Karpas-422 (cell line): ENCODE measurements around the gene TMEM229A. TPM values are rescaled to one million over a fixed set of nuclear protein-coding genes. Genes with fewer than 3 reads are reported as not detected.
"Not testable (repeated sequence)": the region's sequence is repeated elsewhere in the genome, so short reads cannot be mapped to it uniquely, and the experiment has no call there.

Experiments used
- DNase-seq: peaks from one replicate; pipeline ENCODE4 v3.0.0-alpha.2; 2015
- H2AFZ ChIP-seq: fragments of 200-600 bp; sonication (generic); 2 replicates; pipeline ENCODE4 v1.6.1; 2014; ENCODE audit warnings: antibody characterized with exemption, low read length, mixed read lengths
- H3K27ac ChIP-seq: fragments of 200-600 bp; sonication (generic); 2 replicates; pipeline ENCODE4 v1.5.1; 2014; ENCODE audit warnings: mild to moderate bottlenecking, low read length, moderate library complexity
- H3K27me3 ChIP-seq: fragments of 200-600 bp; sonication (generic); 2 replicates; pipeline ENCODE4 v1.6.1; 2014; ENCODE audit warnings: low read length, mixed read lengths
- H3K36me3 ChIP-seq: fragments of 200-600 bp; sonication (generic); 2 replicates; pipeline ENCODE4 v1.6.1; 2014; ENCODE audit warnings: low read length, mixed read lengths; ENCODE audit not compliant: insufficient read depth
- H3K4me1 ChIP-seq: fragments of 200-600 bp; sonication (generic); 2 replicates; pipeline ENCODE4 v1.6.1; 2014; ENCODE audit warnings: mild to moderate bottlenecking, low read length, mixed read lengths
- H3K4me2 ChIP-seq: fragments of 200-600 bp; sonication (generic); 2 replicates; pipeline ENCODE4 v1.6.1; 2014; ENCODE audit warnings: low read length, low read depth, mild to moderate bottlenecking; ENCODE audit not compliant: poor library complexity, severe bottlenecking
- H3K4me3 ChIP-seq: fragments of 200-600 bp; sonication (generic); 2 replicates; pipeline ENCODE4 v1.5.1; 2014; ENCODE audit warnings: mild to moderate bottlenecking, antibody characterized with exemption, low read length, mixed read lengths
- H3K79me2 ChIP-seq: fragments of 200-600 bp; sonication (generic); 2 replicates; pipeline ENCODE4 v1.6.1; 2014; ENCODE audit warnings: mild to moderate bottlenecking, low read length, mixed read lengths
- H3K9ac ChIP-seq: fragments of 200-600 bp; sonication (generic); 2 replicates; pipeline ENCODE4 v1.6.0; 2014; ENCODE audit warnings: low read length
- H3K9me2 ChIP-seq: fragments of 200-600 bp; sonication (generic), shearing (Covaris generic); replicated peaks from 2 replicates; pipeline ENCODE4 v1.6.0; 2014; ENCODE audit warnings: mild to moderate bottlenecking, low read length, moderate library complexity; ENCODE audit not compliant: insufficient read depth
- H3K9me3 ChIP-seq: fragments of 300-700, 200-600 bp; sonication (generic); 2 replicates; pipeline ENCODE4 v1.6.1; 2014; ENCODE audit warnings: low read length, mixed read lengths
- H4K20me1 ChIP-seq: fragments of 200-600 bp; sonication (generic); 2 replicates; pipeline ENCODE4 v1.6.1; 2014; ENCODE audit warnings: mild to moderate bottlenecking, antibody characterized with exemption, low read length, low read depth; ENCODE audit not compliant: insufficient read depth
- total RNA-seq: library from RNA; depleted of rRNA; stranded (reverse); fragments of >200 nt; shearing (Covaris generic); gene quantifications from 2 replicates; pipeline ENCODE4 v1.2.3, GENCODE V29; 2014; ENCODE audit warnings: low replicate concordance

TMEM229A gene
- total RNA-seq, 1 experiment from 2014 or later = not detected

DNA sequence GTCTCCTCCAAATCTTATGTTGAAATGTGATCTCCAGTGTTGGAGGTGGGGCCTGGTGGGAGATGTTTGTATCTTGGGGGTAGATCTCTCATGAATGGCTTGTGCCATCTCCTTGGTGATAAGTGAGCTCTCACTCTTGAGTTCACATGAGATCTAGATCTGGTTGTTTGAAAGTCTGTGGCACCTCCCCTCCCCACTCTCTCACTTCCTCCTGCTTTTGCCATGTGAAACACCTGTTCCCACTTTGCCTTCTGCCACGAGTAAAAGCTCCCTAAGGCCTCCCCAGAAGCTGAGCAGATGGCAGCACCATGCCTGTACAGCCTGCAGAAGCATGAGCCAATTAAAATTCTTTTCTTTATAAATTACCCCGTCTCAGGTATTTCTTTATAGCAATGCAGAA lies 23.5 kb downstream of the TMEM229A start:
- no peak for DNase-seq
- Histone ChIP-seq H3K4me2 (no peak overlapping the region), H2AFZ (no peak overlapping the region), H3K9me2 (no peaks in the 10 kb centered on the region), H3K36me3 (no peaks in the 10 kb centered on the region), H3K27ac (no peak overlapping the region), H3K4me3 (no peak overlapping the region), H3K4me1 (no peaks in the 10 kb centered on the region), H3K9me3 (no peaks in the 10 kb centered on the region), H3K79me2 (no peaks in the 10 kb centered on the region), H4K20me1 (no peaks in the 10 kb centered on the region), H3K9ac (no peak overlapping the region), H3K27me3 (no peaks in the 10 kb centered on the region)

- not testable (repeated sequence) for H3K27ac ChIP-seq, H3K4me1 ChIP-seq, H3K9me2 ChIP-seq, H3K79me2 ChIP-seq, H3K9me3 ChIP-seq, H4K20me1 ChIP-seq, H3K27me3 ChIP-seq, H3K4me2 ChIP-seq, H2AFZ ChIP-seq, DNase-seq, H3K9ac ChIP-seq, H3K36me3 ChIP-seq, H3K4me3 ChIP-seq
These were observed 24.6 kb downstream of the TMEM229A start for GRCh38 chr7:124008296-124008695.

DNA sequence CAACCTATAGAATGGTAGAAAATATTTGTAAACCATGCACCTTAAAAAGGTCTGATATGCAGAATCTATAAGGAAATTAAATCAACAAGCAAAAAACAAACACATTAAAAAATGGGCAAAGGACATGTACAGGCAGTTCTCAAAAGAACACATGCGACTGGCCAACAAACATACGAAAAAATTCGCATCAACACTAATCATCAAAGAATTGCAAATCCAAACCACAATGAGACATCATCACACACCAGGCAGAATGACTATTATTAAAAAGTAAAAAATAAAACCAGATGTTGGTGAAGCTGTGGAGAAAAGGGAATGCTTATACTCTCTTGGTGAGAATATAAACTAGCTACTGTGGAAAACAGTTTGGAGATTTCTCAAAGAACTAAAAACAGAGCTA lies 33.2 kb downstream of the TMEM229A start:
- no peaks in the 10 kb centered on the region for H3K79me2 ChIP-seq
- no peaks in the 10 kb centered on the region for H3K4me1 ChIP-seq
- no peaks in the 10 kb centered on the region for H3K27me3 ChIP-seq
- no peak overlapping the region for H3K4me3 ChIP-seq
- no peaks in the 10 kb centered on the region for H3K9me3 ChIP-seq
- H4K20me1 ChIP-seq = no peaks in the 10 kb centered on the region
- no peaks in the 10 kb centered on the region for H3K9me2 ChIP-seq
- no peak overlapping the region for H3K27ac ChIP-seq
- H3K4me2 ChIP-seq = no peak overlapping the region
- H2AFZ ChIP-seq = no peak overlapping the region
- no peak overlapping the region for H3K9ac ChIP-seq
- DNase-seq = no peak
- H3K36me3 ChIP-seq = no peaks in the 10 kb centered on the region

GRCh38 chr7:123998921-123999320 lies 33.9 kb downstream of the TMEM229A start:
- Histone ChIP-seq H3K4me2 (no peak overlapping the region), H3K27ac (no peak overlapping the region), H3K36me3 (no peaks in the 10 kb centered on the region), H3K79me2 (no peaks in the 10 kb centered on the region), H3K4me1 (no peaks in the 10 kb centered on the region), H3K4me3 (no peak overlapping the region), H3K9me2 (no peaks in the 10 kb centered on the region), H3K27me3 (no peaks in the 10 kb centered on the region), H3K9ac (no peak overlapping the region), H4K20me1 (no peaks in the 10 kb centered on the region), H2AFZ (no peak overlapping the region), H3K9me3 (no peaks in the 10 kb centered on the region)
- DNase-seq = no peak

DNA sequence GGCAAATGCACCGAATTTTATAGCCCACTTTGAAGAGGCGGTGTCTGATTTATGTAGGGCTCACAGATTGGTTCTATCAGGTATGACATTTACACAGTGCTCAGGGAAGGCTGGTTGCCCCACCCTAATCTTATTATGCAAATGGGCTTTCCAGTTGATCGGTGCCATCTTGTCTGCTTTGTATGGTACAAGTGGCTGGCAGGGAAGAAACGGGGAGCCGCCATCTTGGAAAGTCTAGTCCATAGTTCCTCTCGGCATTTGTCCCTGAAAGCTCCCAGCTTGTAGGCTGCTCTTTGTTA lies 36.6 kb downstream of the TMEM229A start:
- no peak for DNase-seq
- Histone ChIP-seq H3K27ac (no peak overlapping the region), H2AFZ (no peak overlapping the region), H3K4me1 (no peaks in the 10 kb centered on the region), H3K4me3 (no peak overlapping the region), H4K20me1 (no peaks in the 10 kb centered on the region), H3K9me3 (no peaks in the 10 kb centered on the region), H3K9me2 (no peaks in the 10 kb centered on the region), H3K27me3 (no peaks in the 10 kb centered on the region), H3K36me3 (no peaks in the 10 kb centered on the region), H3K79me2 (no peaks in the 10 kb centered on the region), H3K4me2 (no peak overlapping the region), H3K9ac (no peak overlapping the region)

DNA sequence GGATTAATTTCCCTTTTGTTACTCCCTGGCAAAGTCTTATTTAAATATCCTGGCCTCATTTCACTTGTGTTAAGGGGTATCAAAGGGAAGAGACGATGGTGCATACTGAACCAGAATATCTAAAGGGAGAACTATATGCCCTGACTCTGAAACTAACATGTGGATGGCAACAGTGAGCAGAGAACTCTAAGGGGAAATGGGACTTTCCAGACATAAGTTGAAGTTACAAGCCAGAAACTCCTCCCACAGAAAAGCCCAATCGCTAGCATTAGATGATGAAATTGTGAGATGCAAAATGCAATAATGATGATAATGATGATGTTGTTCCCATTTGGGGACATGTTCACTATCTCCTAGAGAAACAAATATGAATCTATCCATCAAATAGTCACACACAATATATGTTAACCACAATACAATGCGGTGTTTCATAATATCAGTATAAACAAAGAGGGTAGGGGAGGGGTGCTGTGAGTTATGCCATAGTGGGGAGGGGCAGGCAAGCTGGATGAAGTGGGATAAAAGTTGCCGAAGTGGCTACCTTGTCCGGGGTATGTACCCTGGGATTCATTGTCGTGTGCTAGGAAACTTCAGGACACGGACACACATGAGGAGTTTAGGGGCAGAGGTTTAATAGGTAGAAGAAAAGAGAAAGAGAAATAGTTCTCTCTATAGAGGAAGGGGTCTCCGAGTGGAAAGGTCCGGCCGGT lies 37.1 kb downstream of the TMEM229A start:
- Histone ChIP-seq H3K9ac (no peak overlapping the region), H3K36me3 (no peaks in the 10 kb centered on the region), H3K4me1 (no peaks in the 10 kb centered on the region), H3K27ac (no peak overlapping the region), H4K20me1 (no peaks in the 10 kb centered on the region), H2AFZ (no peak overlapping the region), H3K27me3 (no peaks in the 10 kb centered on the region), H3K9me2 (no peaks in the 10 kb centered on the region), H3K4me2 (no peak overlapping the region), H3K79me2 (no peaks in the 10 kb centered on the region), H3K9me3 (no peaks in the 10 kb centered on the region), H3K4me3 (no peak overlapping the region)
- DNase-seq = no peak

DNA sequence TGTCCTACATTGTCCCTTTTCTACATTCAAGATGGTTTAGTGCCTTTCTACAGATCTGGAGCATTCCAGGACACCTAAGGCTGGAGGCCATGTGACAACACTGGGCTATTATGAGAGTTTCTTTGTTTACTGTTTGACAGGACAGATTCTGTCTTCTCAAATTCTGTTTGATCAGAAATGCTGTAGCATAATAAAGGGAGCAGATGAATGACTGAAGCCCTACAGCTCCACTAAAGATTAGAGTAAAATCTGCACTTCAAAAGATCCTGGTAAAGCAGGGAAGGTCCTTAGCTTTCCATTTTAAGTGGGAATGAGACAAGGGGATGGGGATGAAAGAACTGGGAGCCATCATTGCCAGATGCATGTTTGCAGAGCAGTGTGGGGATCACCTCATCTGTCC lies 38.4 kb downstream of the TMEM229A start:
- DNase-seq = no peak
- no peaks in the 10 kb centered on the region for H3K9me3 ChIP-seq
- no peaks in the 10 kb centered on the region for H3K9me2 ChIP-seq
- no peak overlapping the region for H3K27ac ChIP-seq
- no peaks in the 10 kb centered on the region for H3K79me2 ChIP-seq
- no peaks in the 10 kb centered on the region for H3K36me3 ChIP-seq
- H4K20me1 ChIP-seq = no peaks in the 10 kb centered on the region
- no peak overlapping the region for H3K9ac ChIP-seq
- no peak overlapping the region for H2AFZ ChIP-seq
- H3K27me3 ChIP-seq = no peaks in the 10 kb centered on the region
- H3K4me2 ChIP-seq = no peak overlapping the region
- H3K4me3 ChIP-seq = no peak overlapping the region
- H3K4me1 ChIP-seq = no peaks in the 10 kb centered on the region

GRCh38 chr7:123993996-123994395 lies 38.9 kb downstream of the TMEM229A start:
- Histone ChIP-seq H3K27me3 (no peaks in the 10 kb centered on the region), H3K36me3 (no peaks in the 10 kb centered on the region), H3K4me2 (no peak overlapping the region), H3K79me2 (no peaks in the 10 kb centered on the region), H3K9ac (no peak overlapping the region), H3K4me3 (no peak overlapping the region), H3K27ac (no peak overlapping the region), H2AFZ (no peak overlapping the region), H3K9me3 (no peaks in the 10 kb centered on the region), H3K9me2 (no peaks in the 10 kb centered on the region), H3K4me1 (no peaks in the 10 kb centered on the region), H4K20me1 (no peaks in the 10 kb centered on the region)
- DNase-seq = no peak
